Iris pigment epithelial cell (primary cell): ENCODE measurements around the gene BCAN.

ENCODE experiments used
- DNase-seq: peaks from one replicate; pipeline ENCODE4 v3.0.0-alpha.2; 2011; ENCODE audit warnings: low read depth

Gene BCAN

DNA sequence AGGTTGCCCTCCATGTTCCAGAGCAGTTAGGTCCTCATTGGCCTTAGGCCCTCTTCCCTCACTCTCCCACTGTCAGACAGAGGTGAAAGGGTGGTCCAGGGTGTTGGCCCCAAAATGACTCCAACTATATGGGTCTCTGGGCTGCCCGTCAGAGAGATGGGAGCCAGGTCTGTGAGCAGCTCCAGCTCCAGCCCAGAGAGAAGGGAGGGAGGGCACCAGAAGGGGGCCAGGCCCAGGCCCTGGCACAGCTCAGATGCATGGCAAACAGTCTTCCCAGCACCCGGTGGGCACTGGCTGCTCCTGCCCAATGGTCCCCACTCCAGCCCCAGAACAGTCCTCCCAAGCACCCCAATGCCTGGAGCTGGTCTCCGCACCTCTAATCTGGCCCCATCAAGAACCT, 2.2 kb downstream of the BCAN start:
- no peak for DNase-seq

DNA sequence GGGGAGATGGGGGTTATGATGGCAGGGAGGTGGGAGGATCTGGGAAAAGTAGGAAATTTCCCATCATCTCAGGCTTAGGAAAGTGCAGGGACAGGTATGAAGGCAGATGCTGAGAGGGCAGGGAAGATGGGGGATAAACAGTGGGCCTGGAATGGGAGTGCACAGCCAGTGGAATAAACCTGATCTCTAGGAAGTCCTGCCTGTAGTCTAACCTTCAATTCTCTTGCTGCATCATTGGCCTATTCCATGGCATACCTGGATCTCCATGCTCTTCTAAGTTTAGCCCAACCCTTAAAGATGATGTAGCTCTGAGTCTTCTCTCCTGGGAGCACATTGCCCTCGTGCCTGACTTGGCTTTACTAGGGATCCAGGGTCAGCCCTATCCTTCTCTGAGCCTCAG, 2.7 kb downstream of the BCAN start:
- DNase-seq: no peak

DNA sequence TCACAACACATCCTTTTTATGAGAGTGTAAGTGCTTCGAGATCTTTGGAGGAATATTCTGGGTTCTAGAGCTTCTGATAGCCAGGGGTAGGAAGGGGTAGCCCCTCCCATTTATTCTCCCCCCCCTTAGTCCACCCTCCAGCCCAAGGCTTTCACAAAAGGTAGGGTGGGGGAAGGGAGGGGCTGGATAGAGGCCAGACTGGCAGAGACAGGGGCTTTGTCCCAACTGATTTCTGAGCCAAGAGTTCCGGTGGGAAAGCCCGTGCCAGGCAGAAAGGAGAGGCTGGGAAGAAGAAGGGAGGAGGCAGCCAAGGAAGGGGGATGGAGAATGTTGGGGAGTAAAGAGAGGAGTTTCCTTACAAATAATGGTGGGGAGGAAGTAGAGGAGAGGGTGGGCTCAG, 3.1 kb downstream of the BCAN start:
- DNase-seq: no peak

- no peak for DNase-seq
Observed at GRCh38 chr1:156645666-156646065, 3.7 kb downstream of the BCAN start.

DNA sequence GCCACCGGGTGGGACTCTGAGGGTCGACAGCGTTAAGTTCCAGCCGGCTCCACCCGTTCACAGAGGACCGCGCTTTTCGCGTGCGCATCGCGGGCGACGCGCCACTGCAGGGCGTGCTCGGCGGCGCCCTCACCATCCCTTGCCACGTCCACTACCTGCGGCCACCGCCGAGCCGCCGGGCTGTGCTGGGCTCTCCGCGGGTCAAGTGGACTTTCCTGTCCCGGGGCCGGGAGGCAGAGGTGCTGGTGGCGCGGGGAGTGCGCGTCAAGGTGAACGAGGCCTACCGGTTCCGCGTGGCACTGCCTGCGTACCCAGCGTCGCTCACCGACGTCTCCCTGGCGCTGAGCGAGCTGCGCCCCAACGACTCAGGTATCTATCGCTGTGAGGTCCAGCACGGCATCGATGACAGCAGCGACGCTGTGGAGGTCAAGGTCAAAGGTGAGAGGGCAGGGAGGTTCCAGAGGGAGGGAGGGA, 4.9 kb downstream of the BCAN start:
- DNase-seq: no peak

GRCh38 chr1:156647351-156647750, 5.4 kb downstream of the BCAN start:
- DNase-seq: no peak

- DNase-seq: no peak
Observed at GRCh38 chr1:156648496-156648895, 6.6 kb downstream of the BCAN start.

- DNase-seq: no peak
Observed at GRCh38 chr1:156648951-156649350, 7.0 kb downstream of the BCAN start.

DNA sequence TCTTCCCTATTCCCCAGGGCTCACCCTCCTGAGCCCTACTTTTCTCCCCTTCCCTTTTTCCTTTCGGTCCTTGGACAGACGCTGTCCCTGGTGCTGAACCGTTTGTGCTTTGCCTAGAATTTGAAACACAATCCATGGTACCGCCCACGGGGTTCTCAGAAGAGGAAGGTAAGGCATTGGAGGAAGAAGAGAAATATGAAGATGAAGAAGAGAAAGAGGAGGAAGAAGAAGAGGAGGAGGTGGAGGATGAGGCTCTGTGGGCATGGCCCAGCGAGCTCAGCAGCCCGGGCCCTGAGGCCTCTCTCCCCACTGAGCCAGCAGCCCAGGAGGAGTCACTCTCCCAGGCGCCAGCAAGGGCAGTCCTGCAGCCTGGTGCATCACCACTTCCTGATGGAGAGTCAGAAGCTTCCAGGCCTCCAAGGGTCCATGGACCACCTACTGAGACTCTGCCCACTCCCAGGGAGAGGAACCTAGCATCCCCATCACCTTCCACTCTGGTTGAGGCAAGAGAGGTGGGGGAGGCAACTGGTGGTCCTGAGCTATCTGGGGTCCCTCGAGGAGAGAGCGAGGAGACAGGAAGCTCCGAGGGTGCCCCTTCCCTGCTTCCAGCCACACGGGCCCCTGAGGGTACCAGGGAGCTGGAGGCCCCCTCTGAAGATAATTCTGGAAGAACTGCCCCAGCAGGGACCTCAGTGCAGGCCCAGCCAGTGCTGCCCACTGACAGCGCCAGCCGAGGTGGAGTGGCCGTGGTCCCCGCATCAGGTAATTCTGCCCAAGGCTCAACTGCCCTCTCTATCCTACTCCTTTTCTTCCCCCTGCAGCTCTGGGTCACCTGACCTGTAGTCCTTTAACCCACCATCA, 10.4 kb downstream of the BCAN start:
- peak; percentile 36 for DNase-seq

DNA sequence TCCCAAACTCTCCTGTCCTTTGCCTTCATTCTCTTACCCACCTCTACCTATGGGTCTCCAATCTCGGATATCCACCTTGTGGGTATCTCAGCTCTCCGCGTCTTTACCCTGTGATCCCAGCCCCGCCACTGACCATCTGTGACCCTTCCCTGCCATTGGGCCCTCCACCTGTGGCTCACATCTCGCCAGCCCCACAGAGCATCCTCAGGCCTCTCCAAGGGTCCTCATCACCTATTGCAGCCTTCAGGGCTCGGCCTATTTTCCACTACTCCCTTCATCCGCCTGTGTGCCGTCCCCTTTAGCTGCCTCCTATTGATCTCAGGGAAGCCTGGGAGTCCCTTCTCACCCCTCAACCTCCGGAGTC, 11.1 kb downstream of the BCAN start:
- DNase-seq: no peak

GRCh38 chr1:156654700-156655099, 12.8 kb downstream of the BCAN start:
- no peak for DNase-seq

- DNase-seq: no peak
Observed at GRCh38 chr1:156655151-156655903, 13.4 kb downstream of the BCAN start.

DNA sequence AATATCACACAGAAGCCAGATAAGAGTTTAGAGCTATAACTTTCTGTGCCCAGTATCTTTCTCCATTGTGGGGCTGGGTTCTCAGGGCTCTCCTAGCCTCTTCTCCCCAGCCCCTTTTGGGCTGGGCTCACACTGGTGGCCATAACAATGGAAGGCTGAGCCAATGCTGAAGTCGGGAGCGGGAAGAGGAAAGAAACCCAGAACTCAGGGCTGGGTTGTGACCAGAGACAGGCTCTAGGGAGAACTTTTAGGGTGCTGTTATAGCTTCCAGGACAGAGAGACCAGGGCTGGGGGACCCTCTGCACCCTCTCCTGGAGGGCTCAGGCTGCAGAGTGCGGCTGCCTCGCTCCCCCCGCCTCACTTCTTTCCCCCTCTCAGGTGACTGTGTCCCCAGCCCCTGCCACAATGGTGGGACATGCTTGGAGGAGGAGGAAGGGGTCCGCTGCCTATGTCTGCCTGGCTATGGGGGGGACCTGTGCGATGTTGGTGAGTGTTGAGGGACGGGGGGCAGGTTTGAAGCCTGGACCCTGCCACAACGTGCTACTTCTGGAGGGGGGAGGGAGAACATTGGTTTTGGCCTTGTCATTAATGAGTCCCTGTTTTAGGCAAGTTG, 14.1 kb downstream of the BCAN start:
- DNase-seq: no peak

DNA sequence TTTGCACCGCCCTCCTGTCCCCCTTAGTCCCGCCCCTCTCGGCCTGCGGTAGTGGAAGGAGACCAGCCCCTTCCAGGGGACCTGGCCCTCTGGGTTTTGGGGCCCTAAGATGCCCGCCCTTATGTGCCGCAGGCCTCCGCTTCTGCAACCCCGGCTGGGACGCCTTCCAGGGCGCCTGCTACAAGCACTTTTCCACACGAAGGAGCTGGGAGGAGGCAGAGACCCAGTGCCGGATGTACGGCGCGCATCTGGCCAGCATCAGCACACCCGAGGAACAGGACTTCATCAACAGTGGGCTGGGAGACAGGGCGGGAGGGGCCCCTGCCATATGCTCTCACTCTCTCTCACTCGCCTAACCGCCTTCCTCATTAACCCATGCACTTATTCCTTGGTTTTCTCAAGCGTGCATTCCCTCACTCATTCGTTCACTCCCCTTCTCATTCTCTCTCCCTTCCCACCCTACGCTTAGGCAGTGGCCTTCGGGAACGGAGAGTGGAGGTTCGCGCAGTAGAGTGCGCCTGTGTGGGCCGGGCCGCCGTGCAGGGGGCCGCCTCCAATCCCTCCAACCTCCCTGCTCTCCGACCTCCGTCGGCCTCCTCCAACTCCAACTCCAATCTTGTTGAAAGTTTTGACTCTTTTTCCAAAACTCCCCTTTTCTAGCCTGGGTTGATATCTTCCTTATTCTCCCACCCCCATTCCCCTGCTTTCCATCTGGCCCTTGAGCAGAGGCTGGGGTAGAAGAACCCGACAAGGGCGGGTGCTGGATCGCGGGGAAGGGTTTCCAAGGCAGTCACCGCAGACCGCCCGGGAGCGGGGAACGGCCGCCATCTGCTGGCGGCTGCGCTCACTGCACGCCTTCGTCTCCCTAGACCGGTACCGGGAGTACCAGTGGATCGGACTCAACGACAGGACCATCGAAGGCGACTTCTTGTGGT, 15.2 kb downstream of the BCAN start:
- peak; percentile 37 for DNase-seq

DNA sequence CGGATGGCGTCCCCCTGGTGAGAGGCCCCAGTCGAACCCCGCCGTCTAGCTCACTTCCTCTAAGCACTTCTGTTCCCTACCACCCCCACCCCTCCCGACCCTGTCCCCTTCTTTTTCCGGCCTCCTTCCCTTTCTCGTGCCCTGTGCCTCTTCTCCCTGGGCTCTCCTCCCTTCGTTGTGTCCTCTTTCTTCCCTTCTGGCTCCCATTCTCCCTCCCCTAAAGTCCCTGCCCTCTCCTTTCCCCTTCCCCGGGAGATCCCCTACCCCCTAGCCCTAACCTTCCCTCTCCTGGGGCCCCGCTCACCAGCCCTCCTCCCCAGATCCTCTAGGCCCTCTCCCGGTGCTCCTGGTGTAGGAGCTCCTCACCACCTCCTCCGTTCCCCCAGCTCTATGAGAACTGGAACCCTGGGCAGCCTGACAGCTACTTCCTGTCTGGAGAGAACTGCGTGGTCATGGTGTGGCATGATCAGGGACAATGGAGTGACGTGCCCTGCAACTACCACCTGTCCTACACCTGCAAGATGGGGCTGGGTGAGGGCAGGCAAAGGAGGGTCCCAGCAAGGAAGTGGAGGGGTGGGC, 15.9 kb downstream of the BCAN start:
- DNase-seq: no peak

GRCh38 chr1:156658496-156658895, 16.6 kb downstream of the BCAN start:
- no peak for DNase-seq

DNA sequence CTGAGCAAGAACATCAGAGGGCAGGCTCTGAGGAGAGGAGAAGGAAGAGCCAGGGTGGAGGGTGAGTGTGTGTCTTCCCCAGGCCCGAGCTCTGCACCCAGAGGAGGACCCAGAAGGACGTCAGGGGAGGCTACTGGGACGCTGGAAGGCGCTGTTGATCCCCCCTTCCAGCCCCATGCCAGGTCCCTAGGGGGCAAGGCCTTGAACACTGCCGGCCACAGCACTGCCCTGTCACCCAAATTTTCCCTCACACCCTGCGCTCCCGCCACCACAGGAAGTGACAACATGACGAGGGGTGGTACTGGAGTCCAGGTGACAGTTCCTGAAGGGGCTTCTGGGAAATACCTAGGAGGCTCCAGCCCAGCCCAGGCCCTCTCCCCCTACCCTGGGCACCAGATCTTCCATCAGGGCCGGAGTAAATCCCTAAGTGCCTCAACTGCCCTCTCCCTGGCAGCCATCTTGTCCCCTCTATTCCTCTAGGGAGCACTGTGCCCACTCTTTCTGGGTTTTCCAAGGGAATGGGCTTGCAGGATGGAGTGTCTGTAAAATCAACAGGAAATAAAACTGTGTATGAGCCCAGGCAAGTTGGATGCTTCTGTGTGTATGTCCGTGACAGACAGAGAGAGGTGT, 17.1 kb downstream of the BCAN start:
- DNase-seq: no peak

GRCh38 chr1:156659661-156659987, 17.7 kb downstream of the BCAN start:
- DNase-seq: no peak

GRCh38 chr1:156659988-156660751, 18.3 kb downstream of the BCAN start:
- peak; percentile 97 for DNase-seq

DNA sequence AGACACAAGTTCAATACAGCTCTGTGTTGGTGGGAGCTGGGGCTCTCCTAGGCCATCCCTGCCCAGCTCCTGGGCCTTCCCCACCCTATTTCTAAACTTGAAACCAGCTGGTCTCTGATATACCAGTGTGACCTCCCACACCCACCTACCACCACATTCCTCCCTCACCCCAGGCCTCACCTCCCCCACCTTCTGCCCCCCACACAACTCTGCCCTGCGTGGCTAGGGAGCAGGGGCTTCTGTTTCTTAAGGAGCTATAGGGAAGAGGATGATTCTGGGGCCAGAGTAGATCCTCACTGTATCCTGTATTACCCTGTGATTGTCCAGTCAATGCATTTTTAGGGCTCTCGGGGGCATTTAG, 18.8 kb downstream of the BCAN start:
- DNase-seq: no peak
